HFF-Myc (cell line): ENCODE results near the gene NR2C2AP.
"Not testable (repeated sequence)": the region's sequence is repeated elsewhere in the genome, so short reads cannot be mapped to it uniquely, and the experiment has no call there.

Experiments
- DNase-seq: peaks from one replicate; pipeline ENCODE4 v3.0.0-alpha.2; 2011; ENCODE audit warnings: low read depth; ENCODE audit errors: extremely low read depth
- H3K4me3 ChIP-seq: replicated peaks from 2 replicates; pipeline ENCODE4 v1.5.1; 2011; ENCODE audit warnings: low read depth, mild to moderate bottlenecking, control low read depth, low read length
- CTCF ChIP-seq: IDR thresholded peaks from 2 replicates; pipeline ENCODE4 v1.5.1; 2012; ENCODE audit warnings: mild to moderate bottlenecking, low read depth, low read length, control low read depth; ENCODE audit errors: missing control alignments

Gene NR2C2AP

DNA sequence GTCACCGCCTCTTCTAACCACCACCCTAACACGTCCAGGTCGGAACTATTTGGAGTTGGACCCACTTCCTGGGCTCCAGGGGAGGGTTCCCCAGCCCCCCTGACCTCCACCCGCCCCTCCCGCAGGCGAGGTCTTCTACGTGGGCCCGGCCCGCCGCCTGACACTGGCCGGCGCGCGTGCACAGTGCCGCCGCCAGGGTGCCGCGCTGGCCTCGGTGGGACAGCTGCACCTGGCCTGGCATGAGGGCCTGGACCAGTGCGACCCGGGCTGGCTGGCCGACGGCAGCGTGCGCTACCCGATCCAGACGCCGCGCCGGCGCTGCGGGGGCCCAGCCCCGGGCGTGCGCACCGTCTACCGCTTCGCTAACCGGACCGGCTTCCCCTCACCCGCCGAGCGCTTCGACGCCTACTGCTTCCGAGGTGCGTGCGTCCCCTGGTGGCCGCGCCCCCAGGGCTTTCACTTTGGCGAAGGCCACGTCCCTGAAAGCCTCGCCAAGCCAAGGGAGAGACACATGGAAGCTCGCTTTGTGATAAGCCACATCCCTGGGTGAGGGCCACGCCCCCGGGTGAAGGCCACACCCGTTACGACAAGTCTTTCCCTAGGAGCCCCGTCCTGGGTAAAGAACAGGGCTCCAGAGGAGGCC lies 21.8 kb upstream of the NR2C2AP start:
- peak; percentile 75 for TF ChIP-seq CTCF
- DNase-seq: no peak
- H3K4me3 ChIP-seq: peak overlapping the region; percentile 20

- no peak for TF ChIP-seq CTCF
- DNase-seq: no peak
- H3K4me3 ChIP-seq: no peak overlapping the region; the same call in 1 of the 2 replicates
Measured at GRCh38 chr19:19224150-19224851, 21.1 kb upstream of the NR2C2AP start.

GRCh38 chr19:19223636-19224035 lies 20.4 kb upstream of the NR2C2AP start:
- TF ChIP-seq CTCF: no peak
- no peak for DNase-seq
- H3K4me3 ChIP-seq: no peak overlapping the region

- DNase-seq: no peak
- no peak for TF ChIP-seq CTCF
- no peak overlapping the region for H3K4me3 ChIP-seq
Measured at GRCh38 chr19:19223060-19223459, 19.8 kb upstream of the NR2C2AP start.

DNA sequence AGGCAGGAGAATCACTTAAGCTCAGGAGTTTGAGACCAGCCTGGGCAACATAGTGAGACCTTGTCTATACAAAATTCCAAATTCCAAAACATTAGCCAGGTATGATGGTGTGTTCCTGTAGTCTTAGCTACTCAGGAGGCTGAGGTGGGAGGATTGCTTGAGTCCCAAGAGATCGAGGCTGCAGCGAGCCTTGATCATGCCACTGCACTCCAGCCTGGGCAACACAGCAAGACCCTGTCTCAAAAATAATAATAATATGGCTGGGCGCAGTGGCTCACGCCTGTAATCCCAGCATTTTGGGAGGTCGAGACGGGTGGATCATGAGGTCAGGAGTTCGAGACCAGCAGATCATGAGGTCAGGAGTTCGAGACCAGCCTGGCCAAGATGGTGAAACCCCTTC lies 17.8 kb upstream of the NR2C2AP start:
- not testable (repeated sequence) for DNase-seq, H3K4me3 ChIP-seq

DNA sequence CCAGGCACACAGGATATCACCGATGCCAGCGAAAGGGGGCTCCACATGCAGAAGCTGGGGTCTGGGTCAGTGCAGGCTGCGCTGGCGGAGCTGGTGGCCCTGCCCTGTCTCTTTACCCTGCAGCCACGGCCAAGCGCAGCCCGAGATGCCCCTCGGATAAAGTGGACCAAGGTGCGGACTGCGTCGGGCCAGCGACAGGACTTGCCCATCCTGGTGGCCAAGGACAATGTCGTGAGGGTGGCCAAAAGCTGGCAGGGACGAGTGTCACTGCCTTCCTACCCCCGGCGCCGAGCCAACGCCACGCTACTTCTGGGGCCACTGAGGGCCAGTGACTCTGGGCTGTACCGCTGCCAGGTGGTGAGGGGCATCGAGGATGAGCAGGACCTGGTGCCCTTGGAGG lies 15.7 kb upstream of the NR2C2AP start:
- no peak for DNase-seq
- TF ChIP-seq CTCF: no peak
- no peak overlapping the region for H3K4me3 ChIP-seq

DNA sequence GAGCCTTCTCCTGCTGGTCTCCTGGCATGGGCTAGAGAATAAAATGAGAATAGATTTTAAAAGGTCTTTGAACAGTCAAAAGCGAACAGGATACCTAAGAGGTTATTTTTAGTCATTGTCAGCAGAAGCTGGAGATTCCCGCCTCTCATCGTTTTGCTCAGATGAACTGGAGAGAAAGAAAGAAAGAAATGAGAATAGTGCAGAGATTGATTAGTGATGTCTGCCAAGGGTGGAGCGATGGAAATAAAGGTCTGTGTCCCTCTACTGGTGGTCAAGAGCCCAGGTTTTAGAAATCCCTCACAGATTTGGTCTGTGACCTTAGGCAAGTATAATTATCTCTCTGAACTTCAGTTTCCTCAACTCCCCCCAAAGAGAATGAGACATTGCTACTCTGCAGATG lies 13.9 kb upstream of the NR2C2AP start:
- DNase-seq: no peak
- no peak for TF ChIP-seq CTCF
- H3K4me3 ChIP-seq: no peak overlapping the region
